ENCODE data around the gene HACD3.

HACD3 gene

DNA sequence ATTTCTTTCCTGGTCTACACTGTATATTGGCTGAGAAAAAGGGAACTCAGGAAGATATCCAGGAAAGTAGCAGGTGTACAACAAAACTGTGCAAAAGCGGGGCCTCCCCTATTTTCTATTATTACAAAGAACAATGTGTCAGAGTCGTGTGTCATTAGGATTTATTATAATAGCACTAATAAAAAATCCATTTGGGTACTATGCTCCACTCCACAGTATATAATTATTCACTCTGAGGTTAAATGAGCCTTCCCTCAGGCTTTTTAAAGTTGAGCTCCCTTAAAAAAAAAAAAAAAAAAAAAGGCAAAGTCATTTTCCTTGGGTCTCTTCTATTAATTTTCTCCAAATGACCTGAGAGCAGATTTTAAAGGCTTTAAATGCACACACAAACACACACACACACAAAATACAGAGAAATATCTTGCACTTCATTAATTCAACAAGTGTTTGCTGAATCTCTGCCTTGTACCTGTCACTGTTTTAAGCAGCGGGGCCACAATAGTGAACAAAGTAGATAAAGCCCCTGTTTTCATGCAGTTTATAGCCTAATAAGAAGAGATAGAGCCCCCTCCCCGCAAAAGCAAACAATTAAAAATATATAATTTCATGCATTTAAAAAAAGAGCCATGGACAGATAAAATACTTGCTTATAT lies 11.5 kb upstream of the HACD3 start:
- no peak overlapping the region for H2AFZ ChIP-seq
- H3K36me3 ChIP-seq (ENCODE audit: control insufficient read depth, insufficient read depth, low read length): no peaks in the 10 kb centered on the region
- H3K4me1 ChIP-seq: peaks cover 5% of the 10 kb centered on the region
- H3K9ac ChIP-seq: no peak overlapping the region
- no peak overlapping the region for H3K4me2 ChIP-seq (ENCODE audit: low read length)
- H3K79me2 ChIP-seq: peaks cover 9% of the 10 kb centered on the region
- no peaks in the 10 kb centered on the region for H3K9me3 ChIP-seq (ENCODE audit: control insufficient read depth, low read length)
- no peak for TF ChIP-seq CTCF (IDR thresholded peaks at IDR 0.05)
- no peak overlapping the region for H3K4me3 ChIP-seq (ENCODE audit: low read depth, low read length)
- no peak overlapping the region for H3K27ac ChIP-seq
- H3K27me3 ChIP-seq (ENCODE audit: control insufficient read depth, insufficient read depth, low read length): no peaks in the 10 kb centered on the region

DNA sequence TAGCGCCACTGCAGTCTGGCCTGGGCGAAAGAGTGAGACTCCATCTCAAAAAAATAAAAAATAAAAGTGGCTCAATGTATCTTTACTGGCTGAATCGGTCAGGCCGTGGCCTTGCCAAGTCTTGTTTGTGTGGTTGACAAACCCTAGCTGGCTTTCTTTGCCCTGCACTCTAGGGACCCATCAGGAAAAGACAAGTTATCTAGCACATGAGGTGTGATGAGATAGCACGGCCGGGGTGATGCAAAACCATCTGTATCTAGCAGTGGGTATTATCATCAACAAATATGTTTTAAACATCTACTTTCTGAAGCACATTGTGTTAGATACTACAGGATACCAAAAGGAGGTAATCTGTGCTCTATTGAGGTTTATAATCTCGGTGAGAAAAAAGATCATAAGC lies 8.9 kb upstream of the HACD3 start:
- H3K9me3 ChIP-seq (ENCODE audit: control insufficient read depth, low read length): no peaks in the 10 kb centered on the region
- H3K9ac ChIP-seq: no peak overlapping the region
- H2AFZ ChIP-seq: no peak overlapping the region
- H3K27me3 ChIP-seq (ENCODE audit: control insufficient read depth, insufficient read depth, low read length): no peaks in the 10 kb centered on the region
- H3K4me3 ChIP-seq (ENCODE audit: low read depth, low read length): no peak overlapping the region
- peaks cover 3% of the 10 kb centered on the region for H3K4me1 ChIP-seq
- H3K36me3 ChIP-seq (ENCODE audit: control insufficient read depth, insufficient read depth, low read length): no peaks in the 10 kb centered on the region
- H3K4me2 ChIP-seq (ENCODE audit: low read length): no peak overlapping the region
- no peak overlapping the region for H3K27ac ChIP-seq
- TF ChIP-seq CTCF (IDR thresholded peaks at IDR 0.05): no peak
- H3K79me2 ChIP-seq: peaks cover 8% of the 10 kb centered on the region

GRCh38 chr15:65524226-65524625 lies 6.0 kb upstream of the HACD3 start:
- no peak for TF ChIP-seq CTCF (IDR thresholded peaks at IDR 0.05)
- Histone ChIP-seq H3K9me3 (ENCODE audit: control insufficient read depth, low read length) (no peaks in the 10 kb centered on the region), H3K4me3 (ENCODE audit: low read depth, low read length) (no peak overlapping the region), H3K79me2 (no peaks in the 10 kb centered on the region), H3K27ac (no peak overlapping the region), H3K36me3 (ENCODE audit: control insufficient read depth, insufficient read depth, low read length) (no peaks in the 10 kb centered on the region), H3K9ac (no peak overlapping the region), H2AFZ (no peak overlapping the region), H3K27me3 (ENCODE audit: control insufficient read depth, insufficient read depth, low read length) (no peaks in the 10 kb centered on the region), H3K4me1 (no peaks in the 10 kb centered on the region), H3K4me2 (ENCODE audit: low read length) (no peak overlapping the region)

GRCh38 chr15:65525622-65526021 lies 4.6 kb upstream of the HACD3 start:
- Histone ChIP-seq H3K79me2 (peaks cover 5% of the 10 kb centered on the region), H3K27me3 (ENCODE audit: control insufficient read depth, insufficient read depth, low read length) (no peaks in the 10 kb centered on the region), H3K36me3 (ENCODE audit: control insufficient read depth, insufficient read depth, low read length) (no peaks in the 10 kb centered on the region), H3K4me3 (ENCODE audit: low read depth, low read length) (no peak overlapping the region), H3K9ac (no peak overlapping the region), H3K4me2 (ENCODE audit: low read length) (no peak overlapping the region), H3K27ac (no peak overlapping the region), H2AFZ (no peak overlapping the region), H3K4me1 (no peaks in the 10 kb centered on the region), H3K9me3 (ENCODE audit: control insufficient read depth, low read length) (no peaks in the 10 kb centered on the region)
- TF ChIP-seq CTCF (IDR thresholded peaks at IDR 0.05): no peak

DNA sequence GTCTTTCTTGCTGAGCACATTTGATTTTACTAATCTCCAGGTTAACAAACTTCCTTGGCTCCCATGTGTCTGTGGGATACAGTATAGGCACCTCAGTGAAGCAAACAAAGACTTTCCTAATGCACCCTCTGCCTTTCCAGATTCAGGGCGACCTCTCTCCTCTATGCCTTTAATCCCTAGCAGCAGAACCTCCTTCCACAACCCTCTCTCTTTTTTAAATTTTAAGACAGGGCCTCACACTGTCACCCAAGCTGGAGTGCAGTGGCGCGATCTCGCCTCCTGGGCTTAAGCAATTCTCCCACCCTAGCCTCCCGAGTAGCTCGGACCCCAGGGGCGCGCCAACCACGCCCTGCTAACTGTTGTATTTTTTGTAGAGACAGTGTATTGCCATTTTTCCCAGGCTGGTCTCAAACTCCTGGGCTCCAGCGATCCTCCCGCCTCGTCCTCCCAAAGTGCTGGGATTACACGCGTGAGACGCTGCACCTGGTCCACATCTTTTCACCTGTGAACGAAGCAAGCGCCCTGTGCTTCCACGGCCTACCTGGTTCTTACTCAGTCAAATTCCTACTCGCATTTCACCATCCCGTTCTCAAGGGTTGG lies 1.7 kb upstream of the HACD3 start:
- H3K27me3 ChIP-seq (ENCODE audit: control insufficient read depth, insufficient read depth, low read length): no peaks in the 10 kb centered on the region
- no peak overlapping the region for H2AFZ ChIP-seq
- no peak overlapping the region for H3K9ac ChIP-seq
- H3K4me1 ChIP-seq: no peaks in the 10 kb centered on the region
- H3K36me3 ChIP-seq (ENCODE audit: control insufficient read depth, insufficient read depth, low read length): no peaks in the 10 kb centered on the region
- H3K4me2 ChIP-seq (ENCODE audit: low read length): no peak overlapping the region
- no peak for TF ChIP-seq CTCF (IDR thresholded peaks at IDR 0.05)
- no peaks in the 10 kb centered on the region for H3K9me3 ChIP-seq (ENCODE audit: control insufficient read depth, low read length)
- H3K4me3 ChIP-seq (ENCODE audit: low read depth, low read length): no peak overlapping the region
- H3K79me2 ChIP-seq: peaks cover 7% of the 10 kb centered on the region
- no peak overlapping the region for H3K27ac ChIP-seq
